ENCODE measurements around the gene RELA.

Gene RELA

DNA sequence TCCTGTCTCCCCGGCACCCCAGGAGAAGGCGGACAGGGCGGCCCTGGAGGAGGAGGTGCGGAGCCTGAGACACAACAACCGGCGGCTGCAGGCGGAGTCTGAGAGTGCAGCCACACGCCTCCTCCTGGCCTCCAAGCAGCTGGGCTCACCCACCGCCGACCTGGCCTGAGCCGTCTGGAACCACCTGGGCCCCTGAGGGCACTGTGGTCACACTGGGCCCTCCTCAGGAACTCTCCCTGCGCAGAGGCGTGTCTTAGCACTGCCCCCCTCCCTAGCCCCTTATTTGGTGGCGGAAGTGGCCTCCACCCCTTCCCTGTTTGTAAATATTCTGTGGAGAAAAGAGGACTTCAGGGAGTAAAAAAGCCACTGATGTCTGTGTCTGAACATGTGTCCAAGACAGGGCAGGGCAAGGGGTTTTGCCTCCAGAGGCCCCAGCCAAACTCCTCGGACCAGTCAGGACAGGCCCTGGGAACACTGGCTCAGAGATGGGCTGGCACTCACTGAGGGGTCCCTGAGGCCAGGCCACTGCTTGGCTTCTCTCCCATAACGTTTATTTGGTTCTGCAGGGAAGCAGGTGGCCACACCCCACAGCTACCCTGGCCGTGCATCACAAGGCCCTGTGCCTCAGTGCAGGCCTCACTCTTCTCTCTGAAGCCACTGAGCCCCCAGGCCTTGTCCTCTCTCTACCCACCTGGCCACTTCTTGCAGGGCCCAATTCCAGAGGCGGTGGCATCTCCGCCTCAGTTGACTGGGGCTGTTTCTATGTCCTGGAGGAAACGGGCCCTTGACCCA, 12.0 kb downstream of the RELA start:
- no peak for TF ChIP-seq EZH2phosphoT487 (IDR thresholded peaks at IDR 0.05; ENCODE audit: low read depth)
- TF ChIP-seq, protein P1, sequence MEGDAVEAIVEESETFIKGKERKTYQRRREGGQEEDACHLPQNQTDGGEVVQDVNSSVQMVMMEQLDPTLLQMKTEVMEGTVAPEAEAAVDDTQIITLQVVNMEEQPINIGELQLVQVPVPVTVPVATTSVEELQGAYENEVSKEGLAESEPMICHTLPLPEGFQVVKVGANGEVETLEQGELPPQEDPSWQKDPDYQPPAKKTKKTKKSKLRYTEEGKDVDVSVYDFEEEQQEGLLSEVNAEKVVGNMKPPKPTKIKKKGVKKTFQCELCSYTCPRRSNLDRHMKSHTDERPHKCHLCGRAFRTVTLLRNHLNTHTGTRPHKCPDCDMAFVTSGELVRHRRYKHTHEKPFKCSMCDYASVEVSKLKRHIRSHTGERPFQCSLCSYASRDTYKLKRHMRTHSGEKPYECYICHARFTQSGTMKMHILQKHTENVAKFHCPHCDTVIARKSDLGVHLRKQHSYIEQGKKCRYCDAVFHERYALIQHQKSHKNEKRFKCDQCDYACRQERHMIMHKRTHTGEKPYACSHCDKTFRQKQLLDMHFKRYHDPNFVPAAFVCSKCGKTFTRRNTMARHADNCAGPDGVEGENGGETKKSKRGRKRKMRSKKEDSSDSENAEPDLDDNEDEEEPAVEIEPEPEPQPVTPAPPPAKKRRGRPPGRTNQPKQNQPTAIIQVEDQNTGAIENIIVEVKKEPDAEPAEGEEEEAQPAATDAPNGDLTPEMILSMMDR (IDR thresholded peaks at IDR 0.05; ENCODE audit: low read depth, low read length), result no peak
- Histone ChIP-seq H3K9ac (ENCODE audit: low read length) (no peak overlapping the region), H3K4me1 (ENCODE audit: low read length) (peaks cover 15% of the 10 kb centered on the region), H3K4me2 (ENCODE audit: low read length) (no peak overlapping the region), H3K27ac (ENCODE audit: low read length) (no peak overlapping the region), H3K27me3 (ENCODE audit: low read depth, low read length) (no peaks in the 10 kb centered on the region), H4K20me1 (ENCODE audit: insufficient read depth, low read length) (peaks cover 6% of the 10 kb centered on the region), H3K79me2 (ENCODE audit: low read length) (no peaks in the 10 kb centered on the region), H2AFZ (ENCODE audit: low read depth, low read length) (no peak overlapping the region), H3K4me3 (ENCODE audit: low read length) (no peak overlapping the region), H3K9me3 (ENCODE audit: insufficient read depth, low read length) (no peaks in the 10 kb centered on the region), H3K36me3 (replicated peaks; ENCODE audit: low read depth, low read length) (peaks cover 55% of the 10 kb centered on the region)

GRCh38 chr11:65649656-65650546, 12.8 kb downstream of the RELA start:
- H2AFZ ChIP-seq (ENCODE audit: low read depth, low read length), result no peak overlapping the region
- H3K4me2 ChIP-seq (ENCODE audit: low read length), result no peak overlapping the region
- no peaks in the 10 kb centered on the region for H3K79me2 ChIP-seq (ENCODE audit: low read length)
- no peak overlapping the region for H3K4me3 ChIP-seq (ENCODE audit: low read length)
- peaks cover 15% of the 10 kb centered on the region for H3K4me1 ChIP-seq (ENCODE audit: low read length)
- peaks cover 6% of the 10 kb centered on the region for H4K20me1 ChIP-seq (ENCODE audit: insufficient read depth, low read length)
- H3K27ac ChIP-seq (ENCODE audit: low read length), result no peak overlapping the region
- TF ChIP-seq, protein P1 (IDR thresholded peaks at IDR 0.05; ENCODE audit: low read depth, low read length), result no peak
- no peak for TF ChIP-seq EZH2phosphoT487 (IDR thresholded peaks at IDR 0.05; ENCODE audit: low read depth)
- no peak overlapping the region for H3K9ac ChIP-seq (ENCODE audit: low read length)
- H3K27me3 ChIP-seq (ENCODE audit: low read depth, low read length), result no peaks in the 10 kb centered on the region
- H3K36me3 ChIP-seq (replicated peaks; ENCODE audit: low read depth, low read length), result peaks cover 55% of the 10 kb centered on the region
- H3K9me3 ChIP-seq (ENCODE audit: insufficient read depth, low read length), result no peaks in the 10 kb centered on the region

- H3K4me3 ChIP-seq (ENCODE audit: low read length), result no peak overlapping the region
- H3K79me2 ChIP-seq (ENCODE audit: low read length), result no peaks in the 10 kb centered on the region
- peaks cover 53% of the 10 kb centered on the region for H3K36me3 ChIP-seq (replicated peaks; ENCODE audit: low read depth, low read length)
- H3K4me2 ChIP-seq (ENCODE audit: low read length), result no peak overlapping the region
- no peak overlapping the region for H2AFZ ChIP-seq (ENCODE audit: low read depth, low read length)
- no peak overlapping the region for H3K9ac ChIP-seq (ENCODE audit: low read length)
- no peaks in the 10 kb centered on the region for H3K9me3 ChIP-seq (ENCODE audit: insufficient read depth, low read length)
- peaks cover 15% of the 10 kb centered on the region for H3K4me1 ChIP-seq (ENCODE audit: low read length)
- peaks cover 6% of the 10 kb centered on the region for H4K20me1 ChIP-seq (ENCODE audit: insufficient read depth, low read length)
- no peak overlapping the region for H3K27ac ChIP-seq (ENCODE audit: low read length)
- no peaks in the 10 kb centered on the region for H3K27me3 ChIP-seq (ENCODE audit: low read depth, low read length)
- TF ChIP-seq, protein P1 (IDR thresholded peaks at IDR 0.05; ENCODE audit: low read depth, low read length), result no peak
- no peak for TF ChIP-seq EZH2phosphoT487 (IDR thresholded peaks at IDR 0.05; ENCODE audit: low read depth)
These were observed 13.7 kb downstream of the RELA start for GRCh38 chr11:65648997-65649493.
